HEK293 (cell line): Measurements from ENCODE around the gene MASP2.
"Not testable (repeated sequence)": the region's sequence is repeated elsewhere in the genome, so short reads cannot be mapped to it uniquely, and the experiment has no call there.

Source experiments
- CTCF ChIA-PET: fragments of 350-600 bp; formaldehyde crosslinking; extraction: SDS; loops from one replicate; lab custom pipeline; 2021; ENCODE audit warnings: antibody characterized with exemption; lab: Yijun Ruan, JAX
- POLR2A ChIA-PET: fragments of 300-600 bp; formaldehyde crosslinking; extraction: SDS; loops from one replicate; lab custom pipeline; 2020; ENCODE audit warnings: antibody characterized with exemption, inconsistent platforms; lab: Yijun Ruan, JAX
- H3K27ac ChIP-seq: fragments of 200-500 bp; sonication (Bioruptor generic); 2 replicates; pipeline ENCODE4 v1.5.1; 2014; ENCODE audit warnings: low read depth, low read length, control low read depth, inconsistent platforms; ENCODE audit errors: extremely low read depth
- H3K36me3 ChIP-seq, 2 experiments: fragments of 200-500 bp in 1 of 2; sonication (Bioruptor generic) in 1 of 2; 1 replicate in 1 of 2; 2 replicates in 1 of 2; pipeline ENCODE4 v1.5.1; 2014 to 2017; ENCODE audit warnings: inconsistent platforms in 2 of 2, low read length in 2 of 2; ENCODE audit not compliant: control insufficient read depth in 2 of 2, insufficient read depth in 1 of 2
- H3K4me1 ChIP-seq: fragments of 200-500 bp; sonication (Bioruptor generic); 2 replicates; pipeline ENCODE4 v1.5.1; 2014; ENCODE audit warnings: mild to moderate bottlenecking, low read length, inconsistent platforms; ENCODE audit not compliant: control insufficient read depth, insufficient read depth
- H3K4me3 ChIP-seq: 2 replicates; pipeline ENCODE4 v1.5.1; 2011; ENCODE audit warnings: low read depth, mild to moderate bottlenecking, control low read depth, low read length, moderate library complexity
- H3K9me3 ChIP-seq: fragments of 200-500 bp; sonication (Bioruptor generic); 2 replicates; pipeline ENCODE4 v1.5.1; 2014; ENCODE audit warnings: low read depth, low read length, inconsistent platforms; ENCODE audit not compliant: control insufficient read depth, insufficient read depth
- REPIN1 ChIP-seq: fragments of 450-650 bp; formaldehyde crosslinking; IDR thresholded peaks from 2 replicates; pipeline ENCODE4 v1.5.1; 2017; ENCODE audit warnings: missing biosample characterization, missing genetic modification characterization, low read depth
- WT1 ChIP-seq: fragments of 450-650 bp; formaldehyde crosslinking; IDR thresholded peaks from 2 replicates; pipeline ENCODE4 v1.5.1; 2016; ENCODE audit warnings: missing biosample characterization, missing genetic modification characterization
- ZBTB17 ChIP-seq: fragments of 450-650 bp; formaldehyde crosslinking; IDR thresholded peaks from 2 replicates; pipeline ENCODE4 v1.5.1; 2016; ENCODE audit warnings: missing biosample characterization, missing genetic modification characterization
- ZEB2 ChIP-seq: fragments of 450-650 bp; formaldehyde crosslinking; IDR thresholded peaks from 2 replicates; pipeline ENCODE4 v1.5.1; 2016; ENCODE audit warnings: missing biosample characterization, missing genetic modification characterization
- ZNF121 ChIP-seq: fragments of 450-650 bp; formaldehyde crosslinking; IDR thresholded peaks from 2 replicates; pipeline ENCODE4 v1.5.1; 2016; ENCODE audit warnings: missing biosample characterization, missing genetic modification characterization
- ZNF140 ChIP-seq: fragments of 450-650 bp; formaldehyde crosslinking; IDR thresholded peaks from 2 replicates; pipeline ENCODE4 v1.5.1; 2016; ENCODE audit warnings: missing biosample characterization, missing genetic modification characterization
- ZNF155 ChIP-seq: fragments of 450-650 bp; formaldehyde crosslinking; IDR thresholded peaks from 2 replicates; pipeline ENCODE4 v1.5.1; 2016; ENCODE audit warnings: missing biosample characterization, missing genetic modification characterization
- ZNF174 ChIP-seq: fragments of 450-650 bp; formaldehyde crosslinking; IDR thresholded peaks from 2 replicates; pipeline ENCODE4 v1.5.0; 2017; ENCODE audit warnings: missing biosample characterization, mild to moderate bottlenecking, missing genetic modification characterization
- ZNF184 ChIP-seq: fragments of 450-650 bp; IDR thresholded peaks from 2 replicates; pipeline ENCODE4 v1.5.1; 2018; ENCODE audit warnings: missing biosample characterization, mild to moderate bottlenecking, missing genetic modification characterization
- ZNF501 ChIP-seq: fragments of 450-650 bp; formaldehyde crosslinking; IDR thresholded peaks from 2 replicates; pipeline ENCODE4 v1.5.1; 2016; ENCODE audit warnings: missing biosample characterization, missing genetic modification characterization
- ZSCAN30 ChIP-seq: fragments of 450-650 bp; IDR thresholded peaks from 2 replicates; pipeline ENCODE4 v1.5.1; 2018; ENCODE audit warnings: missing biosample characterization, mild to moderate bottlenecking, missing genetic modification characterization, moderate library complexity
- TF ChIP-seq, protein P1 (sequence below): fragments of 450-650 bp; formaldehyde crosslinking; IDR thresholded peaks from 2 replicates; pipeline ENCODE4 v1.5.1; 2016; ENCODE audit warnings: missing biosample characterization, missing genetic modification characterization
- TF ChIP-seq, protein P2 (sequence below): fragments of 450-650 bp; formaldehyde crosslinking; IDR thresholded peaks from 2 replicates; pipeline ENCODE4 v1.5.1; 2017; ENCODE audit warnings: missing biosample characterization, missing genetic modification characterization
- TF ChIP-seq, protein P3 (sequence below): fragments of 450-650 bp; formaldehyde crosslinking; IDR thresholded peaks from 2 replicates; pipeline ENCODE4 v1.5.1; 2016; ENCODE audit warnings: missing biosample characterization, missing genetic modification characterization

MASP2 gene

DNA sequence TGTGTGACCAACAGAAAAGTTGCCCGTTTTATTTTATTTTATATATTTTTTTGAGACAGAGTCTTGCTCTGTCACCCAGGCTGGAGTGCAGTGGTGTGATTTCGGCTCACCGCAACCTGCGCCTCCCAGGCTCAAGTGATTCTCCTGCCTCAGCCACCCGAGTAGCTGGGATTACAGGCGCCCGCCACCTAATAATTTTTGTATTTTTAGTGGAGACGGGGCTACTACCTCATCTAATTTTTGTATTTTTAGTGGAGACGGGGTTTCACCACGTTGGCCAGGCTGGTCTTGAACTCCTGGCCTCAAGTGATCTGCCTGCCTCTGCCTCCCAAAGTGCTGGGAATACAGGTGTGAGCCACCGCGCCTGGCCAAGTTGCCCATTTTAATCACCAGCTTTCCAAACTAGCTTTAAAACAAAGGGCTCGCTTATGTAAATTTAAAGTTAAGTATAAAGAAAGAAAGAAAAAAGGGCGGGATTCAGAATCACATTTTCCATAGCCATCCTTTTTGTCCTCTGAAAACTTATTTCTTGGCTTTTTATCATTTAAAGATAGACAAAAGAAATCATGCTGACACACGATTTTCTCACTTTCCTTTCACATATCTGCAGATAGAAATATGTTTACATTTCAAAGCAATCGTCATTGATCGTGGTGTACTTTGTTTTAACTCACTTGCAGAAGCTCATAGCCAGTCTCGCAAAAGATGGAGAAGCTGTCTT is 9.9 kb downstream of the MASP2 start:
- H3K9me3 ChIP-seq, H3K4me1 ChIP-seq, H3K27ac ChIP-seq, H3K4me3 ChIP-seq, H3K36me3 ChIP-seq: not testable (repeated sequence)
- ChIA-PET POLR2A (interaction anchor here (0.5 to 1.2 kb wide), 5 partner anchors 23 to 709 kb away, joined by 3 to 9 read pairs (median 4); partner anchors contain the start of gene SRM), CTCF (interaction anchor here (0.6 to 5.1 kb wide), 80 partner anchors 10 to 1566 kb away, joined by 3 to 95 read pairs (median 4); partner anchors contain the start of genes EXOSC10, FBXO6, MASP2 and MTOR)
- TF ChIP-seq ZBTB17 = peak; percentile 37; the same call in 1 of the 2 replicates
- 0 out of 2 replicates have a peak, but pooled peaks have one; percentile 31 for TF ChIP-seq ZEB2 (tag by site-specific recombination)

DNA sequence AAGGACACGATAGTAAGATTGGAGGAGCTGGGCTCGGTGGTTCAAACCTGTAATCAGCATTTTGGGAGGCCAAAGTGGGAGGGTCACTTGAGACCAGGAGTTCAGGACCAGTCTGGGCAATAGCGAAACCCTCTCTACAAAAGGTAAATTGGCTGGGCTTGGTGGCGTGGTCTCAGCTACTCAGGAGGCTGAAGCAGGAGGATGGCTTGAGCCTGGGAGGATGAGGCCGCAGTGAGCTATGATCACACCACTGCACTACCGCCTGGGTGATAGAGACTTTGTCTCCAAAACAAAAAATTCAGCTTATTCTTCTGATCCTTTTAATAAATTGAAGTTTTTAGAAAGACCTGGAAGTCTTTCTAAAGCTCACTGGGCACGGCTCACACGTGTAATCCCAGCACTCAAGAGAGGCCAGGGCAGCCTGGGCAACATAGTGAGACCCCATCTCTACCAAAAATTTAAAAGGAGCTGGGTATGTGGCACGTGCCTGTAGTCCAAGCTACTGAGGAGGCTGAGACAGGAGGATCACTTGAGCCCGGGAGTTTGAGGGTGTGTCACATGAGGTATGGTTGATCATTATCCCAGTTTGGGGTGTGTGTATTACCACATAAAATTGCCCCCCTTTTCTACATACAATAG is 15.3 kb downstream of the MASP2 start:
- H3K36me3 ChIP-seq = peaks cover 0 to 30% of the 10 kb centered on the region in 2 experiments; a peak in 2 of 3 replicates

DNA sequence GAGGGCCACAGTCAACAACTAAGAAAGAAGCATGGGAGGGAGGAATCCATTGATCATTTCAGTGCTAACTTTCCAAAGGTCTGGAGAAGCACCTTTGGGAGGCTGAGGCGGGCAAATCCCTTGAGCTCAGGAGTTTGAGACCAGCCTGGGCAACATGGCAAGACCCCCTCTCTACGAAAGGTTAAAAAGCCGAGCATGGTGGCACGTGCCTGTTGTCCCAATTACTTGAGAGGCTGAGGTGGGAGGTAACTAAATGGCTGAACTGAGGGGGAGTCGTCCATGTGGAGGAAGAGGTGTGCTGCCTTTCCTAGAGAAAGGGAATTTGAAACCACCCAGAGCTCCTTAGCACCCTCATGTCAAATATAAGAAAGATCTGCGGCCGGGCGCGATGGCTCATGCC is 16.2 kb downstream of the MASP2 start:
- no peak for TF ChIP-seq ZNF155
- TF ChIP-seq WT1 = no peak
- TF ChIP-seq, protein P1, sequence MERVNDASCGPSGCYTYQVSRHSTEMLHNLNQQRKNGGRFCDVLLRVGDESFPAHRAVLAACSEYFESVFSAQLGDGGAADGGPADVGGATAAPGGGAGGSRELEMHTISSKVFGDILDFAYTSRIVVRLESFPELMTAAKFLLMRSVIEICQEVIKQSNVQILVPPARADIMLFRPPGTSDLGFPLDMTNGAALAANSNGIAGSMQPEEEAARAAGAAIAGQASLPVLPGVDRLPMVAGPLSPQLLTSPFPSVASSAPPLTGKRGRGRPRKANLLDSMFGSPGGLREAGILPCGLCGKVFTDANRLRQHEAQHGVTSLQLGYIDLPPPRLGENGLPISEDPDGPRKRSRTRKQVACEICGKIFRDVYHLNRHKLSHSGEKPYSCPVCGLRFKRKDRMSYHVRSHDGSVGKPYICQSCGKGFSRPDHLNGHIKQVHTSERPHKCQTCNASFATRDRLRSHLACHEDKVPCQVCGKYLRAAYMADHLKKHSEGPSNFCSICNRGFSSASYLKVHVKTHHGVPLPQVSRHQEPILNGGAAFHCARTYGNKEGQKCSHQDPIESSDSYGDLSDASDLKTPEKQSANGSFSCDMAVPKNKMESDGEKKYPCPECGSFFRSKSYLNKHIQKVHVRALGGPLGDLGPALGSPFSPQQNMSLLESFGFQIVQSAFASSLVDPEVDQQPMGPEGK (tag by site-specific recombination) = no peak
- no peak for TF ChIP-seq ZNF184 (tag by site-specific recombination)
- no peak for TF ChIP-seq ZSCAN30
- no peak for TF ChIP-seq REPIN1 (tag by site-specific recombination)
- no peak for TF ChIP-seq ZNF140 (tag by site-specific recombination)
- TF ChIP-seq, protein P2, sequence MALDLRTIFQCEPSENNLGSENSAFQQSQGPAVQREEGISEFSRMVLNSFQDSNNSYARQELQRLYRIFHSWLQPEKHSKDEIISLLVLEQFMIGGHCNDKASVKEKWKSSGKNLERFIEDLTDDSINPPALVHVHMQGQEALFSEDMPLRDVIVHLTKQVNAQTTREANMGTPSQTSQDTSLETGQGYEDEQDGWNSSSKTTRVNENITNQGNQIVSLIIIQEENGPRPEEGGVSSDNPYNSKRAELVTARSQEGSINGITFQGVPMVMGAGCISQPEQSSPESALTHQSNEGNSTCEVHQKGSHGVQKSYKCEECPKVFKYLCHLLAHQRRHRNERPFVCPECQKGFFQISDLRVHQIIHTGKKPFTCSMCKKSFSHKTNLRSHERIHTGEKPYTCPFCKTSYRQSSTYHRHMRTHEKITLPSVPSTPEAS (tag by site-specific recombination) = no peak
- no peak for TF ChIP-seq ZNF121 (tag by site-specific recombination)
- TF ChIP-seq, protein P3, sequence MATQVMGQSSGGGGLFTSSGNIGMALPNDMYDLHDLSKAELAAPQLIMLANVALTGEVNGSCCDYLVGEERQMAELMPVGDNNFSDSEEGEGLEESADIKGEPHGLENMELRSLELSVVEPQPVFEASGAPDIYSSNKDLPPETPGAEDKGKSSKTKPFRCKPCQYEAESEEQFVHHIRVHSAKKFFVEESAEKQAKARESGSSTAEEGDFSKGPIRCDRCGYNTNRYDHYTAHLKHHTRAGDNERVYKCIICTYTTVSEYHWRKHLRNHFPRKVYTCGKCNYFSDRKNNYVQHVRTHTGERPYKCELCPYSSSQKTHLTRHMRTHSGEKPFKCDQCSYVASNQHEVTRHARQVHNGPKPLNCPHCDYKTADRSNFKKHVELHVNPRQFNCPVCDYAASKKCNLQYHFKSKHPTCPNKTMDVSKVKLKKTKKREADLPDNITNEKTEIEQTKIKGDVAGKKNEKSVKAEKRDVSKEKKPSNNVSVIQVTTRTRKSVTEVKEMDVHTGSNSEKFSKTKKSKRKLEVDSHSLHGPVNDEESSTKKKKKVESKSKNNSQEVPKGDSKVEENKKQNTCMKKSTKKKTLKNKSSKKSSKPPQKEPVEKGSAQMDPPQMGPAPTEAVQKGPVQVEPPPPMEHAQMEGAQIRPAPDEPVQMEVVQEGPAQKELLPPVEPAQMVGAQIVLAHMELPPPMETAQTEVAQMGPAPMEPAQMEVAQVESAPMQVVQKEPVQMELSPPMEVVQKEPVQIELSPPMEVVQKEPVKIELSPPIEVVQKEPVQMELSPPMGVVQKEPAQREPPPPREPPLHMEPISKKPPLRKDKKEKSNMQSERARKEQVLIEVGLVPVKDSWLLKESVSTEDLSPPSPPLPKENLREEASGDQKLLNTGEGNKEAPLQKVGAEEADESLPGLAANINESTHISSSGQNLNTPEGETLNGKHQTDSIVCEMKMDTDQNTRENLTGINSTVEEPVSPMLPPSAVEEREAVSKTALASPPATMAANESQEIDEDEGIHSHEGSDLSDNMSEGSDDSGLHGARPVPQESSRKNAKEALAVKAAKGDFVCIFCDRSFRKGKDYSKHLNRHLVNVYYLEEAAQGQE (tag by site-specific recombination) = no peak
- TF ChIP-seq ZNF501 (tag by site-specific recombination) = no peak
- Histone ChIP-seq H3K36me3 (peaks cover under 1 to 39% of the 10 kb centered on the region in 2 experiments), H3K9me3 (no peaks in the 10 kb centered on the region), H3K27ac (no peak overlapping the region), H3K4me3 (no peak overlapping the region), H3K4me1 (no peaks in the 10 kb centered on the region)
- ChIA-PET CTCF (interaction anchor here (0.6 to 0.7 kb wide), 3 partner anchors 337 to 1095 kb away, joined by 3 to 4 read pairs (median 4); no protein-coding TSS in a partner anchor), POLR2A (interaction anchor here (0.6 to 0.7 kb wide), 3 partner anchors 31 to 884 kb away, joined by 3 to 4 read pairs (median 3); no protein-coding TSS in a partner anchor)

More for the DNA sequence above, 15.3 kb downstream of the MASP2 start:
- ChIA-PET CTCF (interaction anchor here (0.5 to 0.8 kb wide), 3 partner anchors 64 to 613 kb away, joined by 3 to 4 read pairs (median 3); no protein-coding TSS in a partner anchor), POLR2A (interaction anchor here (0.5 to 0.6 kb wide), 3 partner anchors 11 to 876 kb away, joined by 3 to 5 read pairs (median 4); no protein-coding TSS in a partner anchor)
- no peak overlapping the region for H3K4me3 ChIP-seq
- no peaks in the 10 kb centered on the region for H3K9me3 ChIP-seq
- H3K27ac ChIP-seq = no peak overlapping the region
- no peaks in the 10 kb centered on the region for H3K4me1 ChIP-seq
- peak; percentile 71; the same call in 1 of the 2 replicates for TF ChIP-seq ZNF121 (tag by site-specific recombination)
- no peak for TF ChIP-seq ZNF174 (tag by site-specific recombination)
